PFSK-1 (cell line): ENCODE data around the gene KCNQ1.

ENCODE experiments used
- FOXP2 ChIP-seq: optimal IDR thresholded peaks from 2 replicates; pipeline ENCODE3; 2011; ENCODE audit warnings: borderline replicate concordance, control low read depth, inconsistent platforms; ENCODE audit not compliant: insufficient read depth; ENCODE audit errors: extremely low read length, extremely low read depth
- POLR2AphosphoS5 ChIP-seq: IDR thresholded peaks from 2 replicates; pipeline ENCODE4 v1.6.1; 2012; ENCODE audit warnings: low read depth, mild to moderate bottlenecking, control low read depth, low read length, moderate library complexity
- REST ChIP-seq, 2 experiments: IDR thresholded peaks; 2 replicates each; pipeline versions ENCODE4 v1.6.1 to v1.8.0; 2011 to 2012; ENCODE audit warnings: low read depth in 2 of 2, low read length in 2 of 2, control low read depth in 1 of 2, inconsistent platforms in 1 of 2, mild to moderate bottlenecking in 1 of 2, moderate library complexity in 1 of 2; ENCODE audit not compliant: insufficient read depth in 1 of 2
- SIN3A ChIP-seq: IDR thresholded peaks from 2 replicates; pipeline ENCODE4 v1.6.1; 2012; ENCODE audit warnings: mild to moderate bottlenecking, low read length, moderate library complexity, borderline replicate concordance; ENCODE audit not compliant: insufficient read depth
- TAF1 ChIP-seq: IDR thresholded peaks from 2 replicates; pipeline ENCODE4 v1.6.1; 2012; ENCODE audit warnings: low read length, control low read depth, borderline replicate concordance; ENCODE audit not compliant: insufficient read depth

KCNQ1 gene

GRCh38 chr11:2447951-2448650 lies 3.3 kb downstream of the KCNQ1 start:
- TF ChIP-seq SIN3A (no peak), TAF1 (no peak), FOXP2 (no peak), REST (IDR thresholded peaks at IDR 0.05; ENCODE audit: insufficient read depth in 1 of 2, low read depth in 2 of 2, low read length in 2 of 2) (no peak), POLR2AphosphoS5 (no peak)

GRCh38 chr11:2448661-2449547 lies 4.1 kb downstream of the KCNQ1 start:
- TF ChIP-seq TAF1 = no peak
- no peak for TF ChIP-seq SIN3A
- no peak for TF ChIP-seq REST (IDR thresholded peaks at IDR 0.05; ENCODE audit: insufficient read depth in 1 of 2, low read depth in 2 of 2, low read length in 2 of 2)
- TF ChIP-seq POLR2AphosphoS5 = no peak
- no peak for TF ChIP-seq FOXP2

DNA sequence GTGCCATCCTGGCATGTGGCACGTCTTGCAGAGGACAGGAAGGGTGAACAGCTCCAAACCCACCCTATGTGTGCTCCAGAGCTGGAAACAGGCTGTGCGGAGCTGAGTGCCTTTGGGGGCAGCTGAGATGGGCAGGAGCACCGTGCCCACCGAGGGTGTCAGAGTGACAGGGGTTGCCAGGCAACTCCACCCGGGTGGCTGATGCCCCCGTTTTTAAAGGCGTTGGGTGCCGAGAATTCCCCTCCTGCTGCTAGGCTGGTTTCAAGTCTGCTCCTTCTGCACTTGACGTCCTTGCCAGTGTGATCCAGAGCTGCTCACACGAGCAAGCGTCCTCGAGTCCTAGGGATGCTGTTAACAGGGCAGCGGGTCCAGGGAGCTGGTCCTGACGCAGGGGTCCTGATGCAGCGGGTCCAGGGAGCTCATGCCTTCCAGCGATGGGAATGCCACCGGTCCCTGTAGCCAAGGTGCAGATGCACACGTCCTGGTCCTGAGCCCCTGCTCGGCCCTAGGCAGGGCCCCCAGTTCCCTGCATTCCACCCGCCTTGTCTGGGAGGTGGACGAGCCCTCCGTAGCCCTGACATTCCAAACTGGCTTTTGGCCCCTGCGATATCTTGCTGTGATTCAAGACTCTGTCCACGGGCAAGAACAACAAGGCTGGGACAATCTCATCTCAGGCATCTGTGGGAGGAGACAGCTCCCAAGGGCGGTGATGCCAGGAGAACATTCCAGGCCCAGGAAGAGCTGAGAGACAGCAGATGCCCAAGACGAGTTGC lies 4.9 kb downstream of the KCNQ1 start:
- TF ChIP-seq POLR2AphosphoS5 = no peak
- TF ChIP-seq SIN3A = no peak
- no peak for TF ChIP-seq FOXP2
- no peak for TF ChIP-seq REST (IDR thresholded peaks at IDR 0.05; ENCODE audit: insufficient read depth in 1 of 2, low read depth in 2 of 2, low read length in 2 of 2)
- TF ChIP-seq TAF1 = no peak

- TF ChIP-seq REST (IDR thresholded peaks at IDR 0.05; ENCODE audit: insufficient read depth in 1 of 2, low read depth in 2 of 2, low read length in 2 of 2) (no peak), SIN3A (no peak), POLR2AphosphoS5 (no peak), TAF1 (no peak), FOXP2 (no peak)
Measured at GRCh38 chr11:2450321-2451041, 5.7 kb downstream of the KCNQ1 start.
